Measurements from ENCODE around the gene TTC23.

- TF ChIP-seq EZH2 (optimal IDR thresholded peaks at IDR 0.05; ENCODE audit: low read depth, low read length) (no peak), EZH2phosphoT487 (IDR thresholded peaks at IDR 0.05; ENCODE audit: low read length) (no peak)
- TF ChIP-seq, protein P1, sequence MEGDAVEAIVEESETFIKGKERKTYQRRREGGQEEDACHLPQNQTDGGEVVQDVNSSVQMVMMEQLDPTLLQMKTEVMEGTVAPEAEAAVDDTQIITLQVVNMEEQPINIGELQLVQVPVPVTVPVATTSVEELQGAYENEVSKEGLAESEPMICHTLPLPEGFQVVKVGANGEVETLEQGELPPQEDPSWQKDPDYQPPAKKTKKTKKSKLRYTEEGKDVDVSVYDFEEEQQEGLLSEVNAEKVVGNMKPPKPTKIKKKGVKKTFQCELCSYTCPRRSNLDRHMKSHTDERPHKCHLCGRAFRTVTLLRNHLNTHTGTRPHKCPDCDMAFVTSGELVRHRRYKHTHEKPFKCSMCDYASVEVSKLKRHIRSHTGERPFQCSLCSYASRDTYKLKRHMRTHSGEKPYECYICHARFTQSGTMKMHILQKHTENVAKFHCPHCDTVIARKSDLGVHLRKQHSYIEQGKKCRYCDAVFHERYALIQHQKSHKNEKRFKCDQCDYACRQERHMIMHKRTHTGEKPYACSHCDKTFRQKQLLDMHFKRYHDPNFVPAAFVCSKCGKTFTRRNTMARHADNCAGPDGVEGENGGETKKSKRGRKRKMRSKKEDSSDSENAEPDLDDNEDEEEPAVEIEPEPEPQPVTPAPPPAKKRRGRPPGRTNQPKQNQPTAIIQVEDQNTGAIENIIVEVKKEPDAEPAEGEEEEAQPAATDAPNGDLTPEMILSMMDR (IDR thresholded peaks at IDR 0.05; ENCODE audit: low read length): no peak
Measured at GRCh38 chr15:99128411-99128810, 121.0 kb downstream of the TTC23 start.

Measured in MM.1S (cell line).